T-cell (primary cell): ENCODE data around the gene CEP164. TPM values are rescaled to one million over a fixed set of nuclear protein-coding genes. Genes with fewer than 3 reads are reported as not detected.

Experiments
- ATAC-seq, 4 experiments: fragments of 200-7000 bp in 3 of 4; fragments of 150-1000 bp in 1 of 4; cut with Tn5 transposase; replicated peaks in 1 of 4; 1 replicate in 3 of 4; 2 replicates in 1 of 4; pipeline ENCODE4 v1.10.0; 2021; ENCODE audit warnings: moderate library complexity in 3 of 4, mild to moderate bottlenecking in 2 of 4, moderate number of reproducible peaks in 1 of 4
- CTCF ChIA-PET, 2 donors: fragments of 300-600 bp; sonication (Branson Sonifier 250); formaldehyde crosslinking; loops; one replicate each; lab custom pipeline; 2022; ENCODE audit warnings: antibody characterized with exemption in 2 of 2; lab: Charles Lee
- POLR2A ChIA-PET, 2 donors: fragments of 300-600 bp; sonication (Branson Sonifier 250); formaldehyde crosslinking; loops; one replicate each; lab custom pipeline; 2022; ENCODE audit warnings: antibody characterized with exemption in 2 of 2; lab: Charles Lee
- DNase-seq, 35 experiments: peaks; one replicate each; pipeline versions ENCODE4 v3.0.0 to v3.0.0-alpha.2; 2013 to 2023
- H3K27ac ChIP-seq: one replicate; pipeline ENCODE4 v1.5.1; 2013; ENCODE audit warnings: low read length
- H3K27me3 ChIP-seq, 2 experiments: replicated peaks in 1 of 2; 1 replicate in 1 of 2; 2 replicates in 1 of 2; pipeline versions ENCODE4 v1.6.1 to v1.7.0; 2013; ENCODE audit warnings: low read length in 1 of 2, mixed read lengths in 1 of 2; ENCODE audit not compliant: control insufficient read depth in 2 of 2, insufficient read depth in 2 of 2; ENCODE audit errors: extremely low read depth in 1 of 2
- H3K36me3 ChIP-seq, 2 donors: 1 replicate in 1 of 2; 2 replicates in 1 of 2; pipeline versions ENCODE4 v1.6.1 to v1.7.0; 2013; ENCODE audit warnings: low read length in 1 of 2; ENCODE audit not compliant: control insufficient read depth in 2 of 2, insufficient read depth in 1 of 2; ENCODE audit errors: extremely low read depth in 1 of 2
- H3K4me1 ChIP-seq, 2 experiments: 1 replicate in 1 of 2; 2 replicates in 1 of 2; pipeline versions ENCODE4 v1.6.1 to v1.7.0; 2013; ENCODE audit warnings: low read length in 2 of 2, mixed read lengths in 1 of 2; ENCODE audit not compliant: insufficient read depth in 2 of 2, control insufficient read depth in 1 of 2; ENCODE audit errors: extremely low read depth in 1 of 2
- H3K4me3 ChIP-seq, 2 donors: 1 replicate in 1 of 2; 2 replicates in 1 of 2; pipeline versions ENCODE4 v1.5.1 to v1.7.0; 2013; ENCODE audit warnings: mild to moderate bottlenecking in 2 of 2, low read length in 1 of 2, moderate library complexity in 1 of 2; ENCODE audit not compliant: control insufficient read depth in 1 of 2; ENCODE audit errors: extremely low read depth in 1 of 2
- H3K9me3 ChIP-seq: 2 replicates; pipeline ENCODE4 v1.7.0; 2013
- H3K27ac Mint-ChIP-seq, 2 donors: one replicate each; pipeline ENCODE4 v1.8.0; 2020 to 2021; ENCODE audit warnings: mild to moderate bottlenecking in 2 of 2, mixed read lengths in 2 of 2
- H3K27me3 Mint-ChIP-seq, 2 donors: one replicate each; pipeline ENCODE4 v1.8.0; 2021 to 2022; ENCODE audit warnings: mixed read lengths in 2 of 2
- H3K36me3 Mint-ChIP-seq: one replicate; pipeline ENCODE4 v1.8.0; 2021; ENCODE audit warnings: mixed read lengths
- H3K4me1 Mint-ChIP-seq, 3 donors: one replicate each; pipeline ENCODE4 v1.8.0; 2020 to 2022; ENCODE audit warnings: mixed read lengths in 3 of 3, mild to moderate bottlenecking in 1 of 3
- H3K4me3 Mint-ChIP-seq, 3 donors: one replicate each; pipeline ENCODE4 v1.8.0; 2020 to 2022; ENCODE audit warnings: mild to moderate bottlenecking in 3 of 3, mixed read lengths in 3 of 3, moderate library complexity in 3 of 3
- H3K9me3 Mint-ChIP-seq, 3 donors: one replicate each; pipeline ENCODE4 v1.8.0; 2020 to 2022; ENCODE audit warnings: mixed read lengths in 3 of 3
- WGBS: methylation state at CpG from one replicate; pipeline ENCODE4 v1.1.5; 2013; ENCODE audit warnings: missing lambda C conversion rate; ENCODE audit not compliant: insufficient coverage; 5-methylcytosine and 5-hydroxymethylcytosine counted together
- total RNA-seq, 35 experiments: library from RNA in 6 of 35; stranded (reverse) in 6 of 35; fragments of 120-200 nt in 1 of 35; gene quantifications; one replicate each; pipeline versions ENCODE4 v1.2.1 to v1.2.4 and lab custom pipeline; 2013 to 2026

Gene CEP164
- total RNA-seq, 5 donors from 2014 or later (not counting 1 experiment from before 2014, with no cell fraction given), result 44.5 to 59.9 (median 52.5) TPM

- Histone ChIP-seq H3K27me3 (peaks cover 0 to 46% of the 10 kb centered on the region in 2 experiments), H3K4me1 (peaks cover 3 to 21% of the 10 kb centered on the region in 2 experiments), H3K36me3 (no peaks in the 10 kb centered on the region), H3K9me3 (no peaks in the 10 kb centered on the region), H3K4me3 (no peak overlapping the region), H3K27ac (no peak overlapping the region)
- no peaks in the 10 kb centered on the region for H3K9me3 Mint-ChIP-seq
- no peak overlapping the region for H3K27ac Mint-ChIP-seq
- 85% methylated on average over 12 of the region's 14 CpGs for WGBS
- ChIA-PET CTCF (no interaction called here), POLR2A (no interaction called here)
- ATAC-seq (no peak), DNase-seq (no peak)
- H3K4me3 Mint-ChIP-seq, result peak overlapping the region; percentile 13 to 69 (median 42)
- H3K4me1 Mint-ChIP-seq, result peaks cover 7 to 19% (median 8%) of the 10 kb centered on the region in 3 donors
- peaks cover 23 to 37% of the 10 kb centered on the region in 2 donors for H3K27me3 Mint-ChIP-seq
- no peaks in the 10 kb centered on the region for H3K36me3 Mint-ChIP-seq
Measured at GRCh38 chr11:117313828-117314768, 13.6 kb upstream of the CEP164 start.

- peak overlapping the region; percentile 52 to 69 (median 62) for H3K4me3 Mint-ChIP-seq
- CTCF ChIA-PET, result no interaction called here
- no peaks in the 10 kb centered on the region for H3K36me3 ChIP-seq
- 76% methylated on average over 2 of the region's 10 CpGs for WGBS
- peak overlapping the region in 1 of 2 donors; percentile 75 for H3K4me3 ChIP-seq
- no peaks in the 10 kb centered on the region for H3K9me3 Mint-ChIP-seq
- H3K36me3 Mint-ChIP-seq, result no peaks in the 10 kb centered on the region
- no peak for ATAC-seq
- H3K4me1 Mint-ChIP-seq, result peaks cover 7 to 19% (median 8%) of the 10 kb centered on the region in 3 donors
- no peak overlapping the region for H3K27ac Mint-ChIP-seq
- H3K27ac ChIP-seq, result no peak overlapping the region
- H3K9me3 ChIP-seq, result no peaks in the 10 kb centered on the region
- peaks cover 18 to 35% of the 10 kb centered on the region in 2 donors for H3K27me3 Mint-ChIP-seq
- H3K4me1 ChIP-seq, result peaks cover 3 to 21% of the 10 kb centered on the region in 2 experiments
- peaks cover 0 to 46% of the 10 kb centered on the region in 2 experiments for H3K27me3 ChIP-seq
- DNase-seq, result no peak
- POLR2A ChIA-PET, result no interaction called here
Measured at GRCh38 chr11:117314840-117315239, 12.8 kb upstream of the CEP164 start.

GRCh38 chr11:117315285-117316196, 12.1 kb upstream of the CEP164 start:
- peaks cover 7 to 19% (median 8%) of the 10 kb centered on the region in 3 donors for H3K4me1 Mint-ChIP-seq
- WGBS, result 4% methylated on average over 62 of the region's 62 CpGs
- ATAC-seq (peak; percentile 69 to 80 (median 76)), DNase-seq (peak in 10 of 35 experiments; percentile 2 to 35 (median 14))
- no peak overlapping the region for H3K27ac ChIP-seq
- H3K27ac Mint-ChIP-seq, result no peak overlapping the region
- peak overlapping the region; percentile 52 to 75 for H3K4me3 ChIP-seq
- H3K27me3 ChIP-seq, result peaks cover 0 to 46% of the 10 kb centered on the region in 2 experiments
- H3K36me3 Mint-ChIP-seq, result no peaks in the 10 kb centered on the region
- peak overlapping the region; percentile 69 to 81 (median 78) for H3K4me3 Mint-ChIP-seq
- H3K9me3 ChIP-seq, result no peaks in the 10 kb centered on the region
- H3K27me3 Mint-ChIP-seq, result peaks cover 18 to 35% of the 10 kb centered on the region in 2 donors
- H3K9me3 Mint-ChIP-seq, result no peaks in the 10 kb centered on the region
- POLR2A ChIA-PET, result no interaction called here
- H3K36me3 ChIP-seq, result no peaks in the 10 kb centered on the region
- CTCF ChIA-PET, result no interaction called here
- H3K4me1 ChIP-seq, result peaks cover 3 to 21% of the 10 kb centered on the region in 2 experiments

DNA sequence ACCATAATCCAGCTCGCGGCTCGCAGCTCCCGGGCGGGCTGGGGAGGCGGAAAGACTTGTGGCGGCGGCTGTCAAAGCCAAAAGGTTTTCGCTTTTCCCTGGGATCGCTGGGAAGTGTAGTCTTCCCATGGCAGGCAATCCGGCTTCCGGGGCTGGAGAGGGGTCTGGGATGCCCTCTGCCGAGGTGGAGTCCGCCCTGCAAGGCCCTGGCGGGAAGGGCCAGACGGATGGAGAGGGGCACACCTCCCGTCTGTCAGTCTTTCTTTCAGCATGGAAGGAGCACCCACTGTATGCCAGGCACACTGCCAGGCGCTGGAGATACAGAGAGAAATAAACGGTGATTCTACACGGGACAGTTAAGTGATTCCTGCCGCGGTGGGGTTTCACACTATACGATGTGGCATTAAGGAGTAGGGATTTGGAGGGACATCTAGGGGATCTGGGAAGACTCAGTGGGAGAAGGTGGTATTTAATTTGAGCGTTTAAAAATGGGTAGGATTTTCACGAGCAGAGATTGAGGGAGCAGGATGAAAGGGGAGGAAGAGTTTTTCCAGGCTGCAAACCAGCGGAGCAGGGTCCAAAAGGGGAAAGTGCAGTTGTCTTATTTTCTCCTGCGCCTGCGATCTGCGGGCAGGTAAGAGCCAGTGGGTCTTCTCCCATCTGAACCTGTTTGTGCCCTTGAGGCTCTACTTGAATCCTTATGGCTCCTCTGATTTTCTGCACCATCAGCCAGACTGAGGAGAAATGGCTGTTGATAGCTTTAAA, 11.3 kb upstream of the CEP164 start, which contains the start of gene BACE1:
BACE1 (minus strand) TSS at position 60 of the 765 bp plus-strand sequence. CDS start 461 bp downstream, outside the sequence.
- H3K4me3 ChIP-seq, result peak within 1 kb of the TSS; percentile 52 to 75
- no peak within 1 kb of the TSS for H3K27ac Mint-ChIP-seq
- POLR2A ChIA-PET, result no interaction called here

GRCh38 chr11:117318738-117319137, 8.9 kb upstream of the CEP164 start:
- ChIA-PET POLR2A (interaction anchor here in 1 of 2 donors (1.1 kb wide), 1 partner anchor 9 kb away, joined by 3 read pairs; the partner anchor contains the start of gene CEP164), CTCF (no interaction called here)
- H3K36me3 Mint-ChIP-seq, result no peaks in the 10 kb centered on the region
- Histone ChIP-seq H3K27ac (no peak overlapping the region), H3K27me3 (peaks cover 0 to 39% of the 10 kb centered on the region in 2 experiments), H3K4me1 (peaks cover 3 to 21% of the 10 kb centered on the region in 2 experiments), H3K36me3 (no peaks in the 10 kb centered on the region), H3K4me3 (no peak overlapping the region), H3K9me3 (no peaks in the 10 kb centered on the region)
- no peaks in the 10 kb centered on the region for H3K9me3 Mint-ChIP-seq
- 90% methylated on average over 2 of the region's 7 CpGs for WGBS
- peaks cover 18 to 30% of the 10 kb centered on the region in 2 donors for H3K27me3 Mint-ChIP-seq
- ATAC-seq (no peak), DNase-seq (no peak)
- peaks cover 7 to 19% (median 8%) of the 10 kb centered on the region in 3 donors for H3K4me1 Mint-ChIP-seq
- H3K27ac Mint-ChIP-seq, result no peak overlapping the region
- no peak overlapping the region for H3K4me3 Mint-ChIP-seq

More for the DNA sequence above, 11.3 kb upstream of the CEP164 start, which contains the start of gene BACE1:
- no peaks in the 10 kb centered on the region for H3K9me3 Mint-ChIP-seq
- CTCF ChIA-PET, result no interaction called here
- Histone ChIP-seq H3K9me3 (no peaks in the 10 kb centered on the region), H3K27me3 (peaks cover 0 to 46% of the 10 kb centered on the region in 2 experiments), H3K4me1 (peaks cover 3 to 21% of the 10 kb centered on the region in 2 experiments), H3K27ac (no peak within 1 kb of the TSS), H3K36me3 (no peaks in the 10 kb centered on the region)
- WGBS, result 18% methylated on average over 26 of the region's 29 CpGs
- H3K27me3 Mint-ChIP-seq, result peaks cover 18 to 35% of the 10 kb centered on the region in 2 donors
- H3K4me1 Mint-ChIP-seq, result peaks cover 7 to 19% (median 8%) of the 10 kb centered on the region in 3 donors
- H3K36me3 Mint-ChIP-seq, result no peaks in the 10 kb centered on the region
- DNase-seq, result peak in 7 of 35 experiments; percentile 1 to 23 (median 18)
- peak; percentile 34 to 61 (median 43) for ATAC-seq
- H3K4me3 Mint-ChIP-seq, result peak within 1 kb of the TSS; percentile 69 to 81 (median 78)
